Trophoblast cell (in vitro differentiated cells and primary cell): Measurements from ENCODE around the gene PI3.

ENCODE experiments used
- DNase-seq, 2 donors: peaks; one replicate each; pipeline ENCODE4 v3.0.0-alpha.2; 2016
- H2AFZ ChIP-seq: 2 replicates; pipeline ENCODE4 v1.6.1; 2013; ENCODE audit warnings: low read length, moderate library complexity, mild to moderate bottlenecking; ENCODE audit not compliant: insufficient read depth, poor library complexity
- H2AK5ac ChIP-seq: 2 replicates; pipeline ENCODE4 v1.6.1; 2013; ENCODE audit warnings: mild to moderate bottlenecking, low read length
- H2BK120ac ChIP-seq: 2 replicates; pipeline ENCODE4 v1.6.1; 2013; ENCODE audit warnings: low read length, mild to moderate bottlenecking, moderate library complexity; ENCODE audit not compliant: insufficient read depth, poor library complexity
- H2BK12ac ChIP-seq: 2 replicates; pipeline ENCODE4 v1.6.1; 2013; ENCODE audit warnings: mild to moderate bottlenecking, low read length, moderate library complexity
- H2BK5ac ChIP-seq: 2 replicates; pipeline ENCODE4 v1.6.1; 2013; ENCODE audit warnings: low read length, low read depth, moderate library complexity, mild to moderate bottlenecking; ENCODE audit not compliant: poor library complexity
- H3K14ac ChIP-seq: 2 replicates; pipeline ENCODE4 v1.6.1; 2013; ENCODE audit warnings: mild to moderate bottlenecking, low read length
- H3K18ac ChIP-seq: 2 replicates; pipeline ENCODE4 v1.6.1; 2013; ENCODE audit warnings: mild to moderate bottlenecking, low read length
- H3K23ac ChIP-seq: 2 replicates; pipeline ENCODE4 v1.6.1; 2013; ENCODE audit warnings: low read length
- H3K27ac ChIP-seq: 2 replicates; pipeline ENCODE4 v1.5.1; 2013; ENCODE audit warnings: low read depth, mild to moderate bottlenecking, inconsistent platforms, low read length, moderate library complexity
- H3K27me3 ChIP-seq: 2 replicates; pipeline ENCODE4 v1.6.1; 2013; ENCODE audit warnings: inconsistent platforms, mild to moderate bottlenecking, low read length, moderate library complexity; ENCODE audit not compliant: insufficient read depth
- H3K36me3 ChIP-seq, 2 experiments: 1 replicate in 1 of 2; 2 replicates in 1 of 2; pipeline ENCODE4 v1.6.1; 2013; ENCODE audit warnings: low read length in 2 of 2, mild to moderate bottlenecking in 2 of 2, moderate library complexity in 1 of 2; ENCODE audit not compliant: insufficient read depth in 2 of 2, control insufficient read depth in 1 of 2
- H3K4ac ChIP-seq: 2 replicates; pipeline ENCODE4 v1.6.1; 2013; ENCODE audit warnings: low read depth, mild to moderate bottlenecking, low read length, moderate library complexity
- H3K4me1 ChIP-seq, 2 experiments: 1 replicate in 1 of 2; 2 replicates in 1 of 2; pipeline ENCODE4 v1.6.1; 2013; ENCODE audit warnings: low read length in 2 of 2, mild to moderate bottlenecking in 2 of 2, moderate library complexity in 1 of 2; ENCODE audit not compliant: insufficient read depth in 2 of 2, control insufficient read depth in 1 of 2
- H3K4me2 ChIP-seq: 2 replicates; pipeline ENCODE4 v1.6.1; 2013; ENCODE audit warnings: inconsistent platforms, mild to moderate bottlenecking, low read length, moderate library complexity
- H3K4me3 ChIP-seq: 2 replicates; pipeline ENCODE4 v1.5.1; 2013; ENCODE audit warnings: mild to moderate bottlenecking, low read depth, low read length, inconsistent platforms
- H3K79me1 ChIP-seq: one replicate; pipeline ENCODE4 v1.6.1; 2013; ENCODE audit warnings: low read length
- H3K79me2 ChIP-seq: 2 replicates; pipeline ENCODE4 v1.6.1; 2013; ENCODE audit warnings: low read length, mild to moderate bottlenecking; ENCODE audit not compliant: control insufficient read depth, insufficient read depth, poor library complexity
- H3K9ac ChIP-seq: 2 replicates; pipeline ENCODE4 v1.6.1; 2013; ENCODE audit warnings: mild to moderate bottlenecking, low read length
- H3K9me3 ChIP-seq: 2 replicates; pipeline ENCODE4 v1.6.1; 2013; ENCODE audit warnings: low read depth, mild to moderate bottlenecking, control low read depth, inconsistent platforms, low read length; ENCODE audit not compliant: insufficient read depth
- H4K12ac ChIP-seq: 2 replicates; pipeline ENCODE4 v1.6.1; 2013; ENCODE audit warnings: low read depth, mild to moderate bottlenecking, low read length, moderate library complexity
- H4K8ac ChIP-seq: 2 replicates; pipeline ENCODE4 v1.6.1; 2013; ENCODE audit warnings: low read depth, mild to moderate bottlenecking, low read length, moderate library complexity
- H4K91ac ChIP-seq: one replicate; pipeline ENCODE4 v1.6.1; 2013; ENCODE audit warnings: low read depth, mild to moderate bottlenecking, low read length, moderate library complexity
- WGBS: extraction: QIAGEN DNeasy Blood & Tissue Kit; methylation state at CpG from one replicate; pipeline ENCODE4 v1.1.7; 2013; ENCODE audit warnings: missing lambda C conversion rate; ENCODE audit not compliant: insufficient read length, insufficient coverage; ENCODE audit errors: extremely low coverage; 5-methylcytosine and 5-hydroxymethylcytosine counted together

Gene PI3

DNA sequence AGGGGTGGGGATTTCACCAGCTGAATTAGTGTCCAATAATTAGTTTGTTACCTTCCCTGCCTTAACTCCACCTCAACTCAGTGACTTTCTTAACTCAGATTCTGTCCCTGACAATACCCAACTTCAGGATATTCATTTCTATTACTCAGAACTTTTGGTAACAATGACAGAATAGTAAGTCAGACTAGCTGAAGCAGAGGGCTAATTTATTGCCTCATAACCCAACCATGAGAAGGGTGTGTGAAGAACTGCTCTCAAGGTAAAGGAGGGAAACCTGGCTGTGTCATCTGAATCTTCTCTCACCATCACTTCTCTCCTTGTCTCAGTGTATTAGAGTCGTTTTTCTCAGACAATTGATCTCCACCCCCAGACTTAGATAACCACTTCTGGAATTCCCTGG lies 1.2 kb upstream of the PI3 start:
- Histone ChIP-seq H3K36me3 (no peaks in the 10 kb centered on the region), H3K27ac (no peak overlapping the region), H3K4me2 (no peak overlapping the region), H3K79me1 (no peaks in the 10 kb centered on the region), H2AFZ (no peak overlapping the region), H2BK12ac (no peak overlapping the region), H4K91ac (no peak overlapping the region), H3K27me3 (no peaks in the 10 kb centered on the region), H3K9me3 (no peaks in the 10 kb centered on the region), H2BK5ac (no peak overlapping the region), H4K12ac (no peak overlapping the region), H3K14ac (no peak overlapping the region), H3K4me3 (no peak overlapping the region), H2AK5ac (no peak overlapping the region), H3K4ac (no peak overlapping the region), H3K18ac (no peak overlapping the region), H3K9ac (no peak overlapping the region), H2BK120ac (no peak overlapping the region), H3K79me2 (no peaks in the 10 kb centered on the region), H4K8ac (no peak overlapping the region), H3K23ac (no peak overlapping the region), H3K4me1 (no peaks in the 10 kb centered on the region)
- no CpG with 5 or more reads among the region's 1 CpG for WGBS
- no peak for DNase-seq

DNA sequence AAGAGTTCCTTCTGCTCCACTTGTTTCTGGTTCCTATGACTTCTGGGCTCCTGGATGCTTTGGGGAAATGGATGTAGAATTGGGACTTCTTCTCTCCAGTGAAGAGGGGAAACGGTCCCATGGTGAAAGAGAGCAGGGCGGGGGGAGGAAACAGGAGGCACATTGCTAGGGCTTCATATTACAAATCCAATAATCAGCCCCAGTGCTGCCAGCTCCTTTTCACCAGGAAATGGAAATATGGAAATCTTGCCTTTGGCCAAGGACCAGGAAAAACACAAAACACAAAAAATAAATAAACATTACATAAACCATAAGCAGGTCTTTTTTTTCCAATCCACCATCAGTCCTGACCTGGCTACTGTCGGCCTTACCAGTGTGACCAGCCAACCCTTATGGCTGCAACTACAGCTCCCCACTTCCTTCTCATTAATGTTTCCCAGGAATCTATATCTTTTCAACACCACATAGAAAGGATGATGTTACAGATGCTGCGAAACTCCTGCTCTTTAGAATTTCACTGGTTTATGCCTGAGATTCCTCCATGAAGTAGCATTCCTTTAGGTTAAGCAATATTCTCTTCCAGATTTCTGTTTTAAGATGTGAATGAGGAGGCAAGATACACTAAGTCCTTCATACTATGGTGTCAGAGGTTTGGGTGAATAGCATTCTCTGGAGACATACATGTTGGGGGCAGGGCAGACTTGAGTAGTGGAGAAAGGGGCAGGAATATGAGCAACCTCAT lies 2.0 kb downstream of the PI3 start:
- Histone ChIP-seq H3K4me1 (no peaks in the 10 kb centered on the region), H3K23ac (no peak overlapping the region), H2AK5ac (no peak overlapping the region), H2BK120ac (no peak overlapping the region), H3K79me2 (no peaks in the 10 kb centered on the region), H3K9me3 (peaks cover 2% of the 10 kb centered on the region), H3K4me3 (no peak overlapping the region), H3K4ac (no peak overlapping the region), H2BK5ac (no peak overlapping the region), H4K91ac (no peak overlapping the region), H4K8ac (no peak overlapping the region), H3K4me2 (no peak overlapping the region), H3K18ac (no peak overlapping the region), H3K79me1 (no peaks in the 10 kb centered on the region), H3K9ac (no peak overlapping the region), H3K27me3 (no peaks in the 10 kb centered on the region), H2AFZ (no peak overlapping the region), H4K12ac (no peak overlapping the region), H3K14ac (no peak overlapping the region), H3K27ac (no peak overlapping the region), H3K36me3 (no peaks in the 10 kb centered on the region), H2BK12ac (no peak overlapping the region)
- no peak for DNase-seq
- no CpG with 5 or more reads among the region's 4 CpGs for WGBS

- Histone ChIP-seq H2BK5ac (no peak overlapping the region), H3K27ac (no peak overlapping the region), H2BK120ac (no peak overlapping the region), H3K79me1 (no peaks in the 10 kb centered on the region), H4K91ac (no peak overlapping the region), H3K4me3 (no peak overlapping the region), H3K4me1 (no peaks in the 10 kb centered on the region), H3K36me3 (no peaks in the 10 kb centered on the region), H4K12ac (no peak overlapping the region), H3K27me3 (no peaks in the 10 kb centered on the region), H3K4me2 (no peak overlapping the region), H2BK12ac (no peak overlapping the region), H3K18ac (no peak overlapping the region), H2AFZ (no peak overlapping the region), H3K9me3 (peaks cover 2% of the 10 kb centered on the region), H3K4ac (no peak overlapping the region), H4K8ac (no peak overlapping the region), H2AK5ac (no peak overlapping the region), H3K9ac (no peak overlapping the region), H3K23ac (no peak overlapping the region), H3K79me2 (no peaks in the 10 kb centered on the region), H3K14ac (no peak overlapping the region)
- WGBS: no CpG with 5 or more reads among the region's 2 CpGs
- DNase-seq: no peak
Measured at GRCh38 chr20:45179166-45179565, 4.5 kb downstream of the PI3 start.

GRCh38 chr20:45181639-45182038 lies 6.9 kb downstream of the PI3 start:
- no peak for DNase-seq
- H3K4me3 ChIP-seq: no peak overlapping the region
- H2BK12ac ChIP-seq: no peak overlapping the region
- H2BK120ac ChIP-seq: no peak overlapping the region
- no peak overlapping the region for H4K12ac ChIP-seq
- H2AK5ac ChIP-seq: no peak overlapping the region
- WGBS: no CpG with 5 or more reads among the region's 2 CpGs
- H3K14ac ChIP-seq: no peak overlapping the region
- no peaks in the 10 kb centered on the region for H3K36me3 ChIP-seq
- H3K23ac ChIP-seq: no peak overlapping the region
- no peak overlapping the region for H3K18ac ChIP-seq
- H4K91ac ChIP-seq: no peak overlapping the region
- H3K4me1 ChIP-seq: no peaks in the 10 kb centered on the region
- H3K27me3 ChIP-seq: no peaks in the 10 kb centered on the region
- H2AFZ ChIP-seq: no peak overlapping the region
- H3K4me2 ChIP-seq: no peak overlapping the region
- no peak overlapping the region for H2BK5ac ChIP-seq
- no peak overlapping the region for H4K8ac ChIP-seq
- no peaks in the 10 kb centered on the region for H3K79me2 ChIP-seq
- H3K9ac ChIP-seq: no peak overlapping the region
- no peak overlapping the region for H3K4ac ChIP-seq
- H3K27ac ChIP-seq: no peak overlapping the region
- no peaks in the 10 kb centered on the region for H3K79me1 ChIP-seq
- H3K9me3 ChIP-seq: peaks cover 2% of the 10 kb centered on the region
